Pulmonary artery endothelial cell (primary cell): ENCODE results near the gene COX20. TPM values are rescaled to one million over a fixed set of nuclear protein-coding genes. Genes with fewer than 3 reads are reported as not detected.
"Not testable (repeated sequence)": the region's sequence is repeated elsewhere in the genome, so short reads cannot be mapped to it uniquely, and the experiment has no call there.

Experiments used
- DNase-seq: peaks from one replicate; pipeline ENCODE4 v3.0.0-alpha.2; 2011; ENCODE audit warnings: low read depth, low spot score
- total RNA-seq: library from RNA; depleted of rRNA; stranded (reverse); fragments of >200 nt; gene quantifications from 2 replicates; pipeline ENCODE4 v1.2.3, GENCODE V29; 2014

The COX20 gene
- total RNA-seq, 1 donor from 2014 or later, result 11.3 TPM

- DNase-seq, result no peak
Measured at GRCh38 chr1:244822878-244823277, 12.6 kb upstream of the COX20 start.

DNA sequence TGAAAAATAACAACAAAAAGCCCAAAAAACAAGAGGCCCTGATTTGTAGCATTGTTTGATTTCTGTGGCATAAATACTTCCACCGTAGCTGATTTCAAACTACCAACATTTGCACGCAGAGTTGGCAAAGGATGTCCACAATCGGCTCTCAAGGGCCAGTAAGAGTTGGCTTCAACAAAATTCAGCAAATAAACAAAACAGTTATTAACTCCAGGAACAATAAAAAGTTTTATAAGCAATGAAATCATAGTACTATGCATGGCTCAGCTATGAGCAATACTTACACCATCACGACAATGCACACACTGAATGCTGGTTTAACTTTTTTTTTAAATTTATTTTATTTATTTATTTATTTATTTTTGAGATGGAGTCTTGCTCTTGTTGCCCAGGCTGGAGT lies 8.7 kb upstream of the COX20 start:
- no peak for DNase-seq

DNA sequence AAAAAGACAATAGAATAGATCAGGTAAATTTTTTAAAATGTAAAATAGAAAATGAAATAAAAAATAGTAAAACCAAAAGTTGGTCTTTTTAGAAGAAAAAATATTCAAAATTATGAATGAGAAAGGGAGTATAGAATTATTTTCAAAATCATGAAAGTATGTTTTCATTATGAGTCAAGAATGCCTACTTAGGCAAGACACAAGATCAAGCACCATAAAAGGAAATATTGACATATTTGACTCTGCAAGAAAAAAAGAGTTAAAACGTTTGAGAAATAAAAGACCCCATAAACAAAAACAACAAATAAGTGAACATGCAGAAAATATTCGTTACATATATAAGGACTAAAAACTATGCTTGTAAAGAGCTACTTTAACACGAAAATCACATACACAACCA lies 4.8 kb upstream of the COX20 start:
- DNase-seq, result no peak

- DNase-seq, result not testable (repeated sequence)
Measured at GRCh38 chr1:244833260-244833659, 2.2 kb upstream of the COX20 start.

GRCh38 chr1:244833734-244834542 lies 1.5 kb upstream of the COX20 start:
- DNase-seq, result no peak

GRCh38 chr1:244834543-244835275 lies 749 bp upstream of the COX20 start:
- peak; percentile 62 for DNase-seq

- DNase-seq, result no peak
Measured at GRCh38 chr1:244836135-244836521, 670 bp downstream of the COX20 start.

- no peak for DNase-seq
Measured at GRCh38 chr1:244836584-244836983, 1.1 kb downstream of the COX20 start.

- DNase-seq, result no peak
Measured at GRCh38 chr1:244837597-244838258, 2.3 kb downstream of the COX20 start.

DNA sequence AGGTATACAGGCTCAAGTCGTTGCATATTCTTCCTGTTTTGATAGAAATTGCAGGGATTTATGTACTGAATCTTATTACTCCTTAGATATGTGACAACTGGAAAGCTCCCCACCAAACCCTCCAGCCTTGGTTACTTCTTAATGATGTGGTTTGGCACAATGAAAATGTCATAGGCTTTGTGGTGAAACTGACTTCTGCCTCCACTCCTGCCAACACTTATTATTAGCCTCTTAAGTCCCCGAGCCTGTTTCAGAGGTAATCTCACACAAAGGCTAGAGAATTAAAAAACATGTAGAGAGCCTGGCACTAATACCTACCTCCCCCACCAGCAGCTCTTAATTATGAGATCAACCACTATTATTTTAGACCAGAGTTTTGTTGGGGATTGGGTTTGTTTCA lies 4.2 kb downstream of the COX20 start:
- no peak for DNase-seq

DNA sequence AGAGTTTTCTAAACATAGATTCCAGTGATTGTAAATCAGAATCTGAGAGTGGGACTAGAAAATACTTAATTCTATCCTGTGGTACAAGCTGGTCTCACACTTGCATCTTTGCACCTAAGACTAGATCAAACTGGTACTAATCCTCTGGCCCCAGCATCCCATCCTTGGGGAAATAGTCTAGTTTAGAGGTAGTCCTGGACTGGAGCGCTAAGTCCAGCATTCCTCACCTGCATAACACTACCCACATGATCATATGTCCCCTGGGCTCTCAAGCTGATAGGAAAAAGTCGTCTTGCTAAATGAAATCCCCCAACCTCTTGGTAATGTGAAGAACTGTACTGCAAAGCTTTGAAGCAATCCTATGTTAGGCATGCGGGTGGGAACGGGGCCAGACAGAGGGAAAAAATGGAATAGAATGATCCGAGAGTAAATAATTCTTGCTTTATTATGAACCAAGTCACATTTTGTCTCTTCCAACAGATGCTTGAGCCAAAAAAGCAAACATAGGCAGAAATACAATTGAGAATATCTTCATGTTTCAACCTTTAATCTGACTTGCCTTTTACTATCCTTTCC lies 4.8 kb downstream of the COX20 start:
- no peak for DNase-seq

GRCh38 chr1:244841273-244841927 lies 5.9 kb downstream of the COX20 start:
- DNase-seq, result no peak

DNA sequence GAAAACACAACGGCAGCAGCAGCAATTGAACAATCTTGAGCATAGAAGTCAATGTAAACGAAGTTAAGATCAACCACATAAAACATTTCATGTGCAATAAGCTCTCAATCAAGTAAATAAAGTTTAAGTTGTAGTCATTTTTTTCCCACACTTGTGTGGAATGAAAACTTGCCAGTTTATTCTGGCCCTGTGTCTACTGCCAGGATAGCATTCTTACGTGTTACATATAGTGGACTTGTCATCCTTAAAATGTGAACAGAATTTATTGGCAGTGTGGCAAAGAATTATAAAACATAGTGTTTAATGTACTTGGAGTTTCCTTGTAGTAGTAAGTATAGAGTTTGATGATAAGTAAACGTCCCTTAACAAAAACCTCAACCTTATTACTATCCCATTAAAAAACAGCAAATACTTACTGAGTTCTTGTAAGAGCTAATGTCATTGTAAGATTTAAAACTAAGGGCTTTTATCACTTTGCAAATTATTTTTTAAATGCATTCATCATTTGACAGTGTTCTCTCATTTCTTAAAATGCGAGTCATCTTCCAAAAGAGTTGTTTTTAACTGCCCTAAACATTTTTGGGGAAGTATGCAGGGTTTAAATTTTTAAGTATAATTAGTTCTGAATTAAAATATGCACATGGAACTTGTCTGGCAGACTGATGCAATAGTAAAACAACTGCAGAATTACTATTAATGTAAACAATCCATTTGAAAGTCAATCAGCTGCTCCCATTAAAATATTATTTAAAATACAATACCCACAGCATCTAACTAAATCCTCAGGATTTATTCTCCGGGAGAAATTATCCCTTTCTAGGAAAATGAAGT lies 7.9 kb downstream of the COX20 start:
- DNase-seq, result no peak

DNA sequence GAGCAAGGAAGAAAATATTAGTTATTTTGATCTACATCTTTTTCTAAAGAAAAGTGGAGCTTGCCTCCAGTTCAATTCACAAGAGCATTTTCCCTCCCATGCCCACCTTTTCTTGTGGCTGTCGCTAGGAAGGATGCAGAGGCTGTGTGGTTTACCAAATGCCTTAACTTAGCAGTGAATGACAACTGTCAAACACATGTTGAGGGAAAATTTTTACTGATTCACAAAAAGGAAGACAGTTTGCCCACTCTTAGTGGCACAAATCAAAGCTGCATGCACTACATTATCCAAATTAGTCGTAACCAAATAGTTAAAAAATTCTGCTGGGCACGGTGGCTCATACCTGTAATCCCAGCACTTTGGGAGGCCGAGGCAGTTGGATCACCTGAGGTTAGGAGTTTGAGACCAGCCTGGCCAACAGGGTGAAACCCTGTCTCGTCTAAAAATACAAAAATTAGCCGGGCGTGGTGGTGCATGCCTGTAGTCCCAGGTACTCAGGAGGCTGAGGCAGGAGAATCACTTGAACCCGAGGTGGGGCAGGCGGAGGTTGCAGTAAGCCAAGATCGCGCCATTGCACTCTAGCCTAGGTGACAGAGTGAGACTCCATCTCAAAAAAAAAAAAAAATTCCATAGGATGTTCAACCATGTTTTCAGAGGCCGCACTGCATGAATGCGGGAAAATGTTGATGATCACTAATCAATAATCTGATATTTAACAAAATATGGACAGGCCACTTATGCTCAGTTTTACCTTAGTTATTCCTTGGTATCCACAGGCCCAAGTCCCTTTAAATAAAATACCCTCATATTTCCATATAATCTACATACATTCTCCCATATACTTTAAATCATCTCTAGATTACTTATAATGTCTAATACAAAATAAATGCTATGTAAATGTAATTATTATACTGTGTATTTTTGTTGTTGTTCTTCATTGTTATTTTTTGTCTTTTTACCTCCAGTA lies 9.0 kb downstream of the COX20 start:
- DNase-seq, result no peak

GRCh38 chr1:244846653-244847052 lies 11.2 kb downstream of the COX20 start:
- no peak for DNase-seq

DNA sequence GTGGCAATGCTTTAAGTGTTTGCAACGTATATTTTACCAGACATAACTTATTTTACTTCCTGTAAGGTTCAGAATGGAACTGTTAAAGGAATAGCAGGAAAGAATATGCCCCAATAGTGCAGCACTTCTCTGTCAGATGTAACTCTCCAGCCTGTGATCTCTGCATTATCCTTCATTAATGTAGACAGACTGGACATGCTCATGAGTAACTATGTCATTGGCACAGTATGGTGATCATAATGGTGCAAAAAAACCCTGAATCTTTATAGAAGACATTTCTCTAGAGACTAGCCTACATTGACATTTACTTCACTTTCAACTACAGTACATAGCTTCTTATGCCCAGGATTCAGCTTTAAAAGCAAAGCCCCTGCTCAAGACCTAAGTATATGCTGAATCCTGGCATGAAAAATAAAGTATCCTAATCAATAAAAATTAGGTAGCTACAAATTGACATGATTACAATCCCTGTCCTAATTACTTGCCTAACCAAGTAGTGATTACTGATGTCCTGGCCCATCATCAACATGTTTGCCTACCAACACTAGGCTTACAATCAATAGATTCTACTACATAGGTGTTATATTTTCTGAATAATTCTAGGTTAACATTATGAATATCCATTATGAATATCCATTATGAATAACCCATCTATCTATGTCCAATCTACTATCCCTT lies 13.9 kb downstream of the COX20 start:
- DNase-seq, result no peak

GRCh38 chr1:244850099-244850852 lies 14.8 kb downstream of the COX20 start:
- DNase-seq, result no peak

DNA sequence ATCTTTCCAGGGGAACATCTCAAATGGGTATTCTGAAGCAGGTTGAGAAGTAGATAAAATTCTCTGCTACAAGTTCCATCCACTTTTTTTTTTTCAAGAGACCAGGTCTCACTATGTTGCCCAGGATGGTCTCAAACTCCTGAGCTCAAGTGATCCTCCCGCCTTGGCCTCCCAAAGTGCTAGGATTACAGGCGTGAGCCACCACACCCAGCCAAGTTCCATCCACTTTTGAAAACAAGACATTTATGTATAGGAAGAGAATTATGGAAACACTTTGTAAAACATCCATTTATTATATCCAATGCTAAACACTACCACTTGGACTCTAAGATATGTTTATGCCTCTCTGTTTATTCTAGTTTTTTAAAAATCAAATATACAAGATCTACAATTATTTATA lies 15.4 kb downstream of the COX20 start:
- no peak for DNase-seq
